PFSK-1 (cell line): ENCODE measurements around the gene LIME1.
A peak's percentile ranks its signal among the peaks of the same experiment; 100 is the strongest.

ENCODE experiments used
- FOXP2 ChIP-seq: optimal IDR thresholded peaks from 2 replicates; pipeline ENCODE3; 2011; ENCODE audit warnings: borderline replicate concordance, control low read depth, inconsistent platforms; ENCODE audit not compliant: insufficient read depth; ENCODE audit errors: extremely low read length, extremely low read depth
- POLR2AphosphoS5 ChIP-seq: IDR thresholded peaks from 2 replicates; pipeline ENCODE4 v1.6.1; 2012; ENCODE audit warnings: low read depth, mild to moderate bottlenecking, control low read depth, low read length, moderate library complexity
- SIN3A ChIP-seq: IDR thresholded peaks from 2 replicates; pipeline ENCODE4 v1.6.1; 2012; ENCODE audit warnings: mild to moderate bottlenecking, low read length, moderate library complexity, borderline replicate concordance; ENCODE audit not compliant: insufficient read depth
- TAF1 ChIP-seq: IDR thresholded peaks from 2 replicates; pipeline ENCODE4 v1.6.1; 2012; ENCODE audit warnings: low read length, control low read depth, borderline replicate concordance; ENCODE audit not compliant: insufficient read depth
- TF ChIP-seq, protein P1 (sequence below), 2 experiments: IDR thresholded peaks; 2 replicates each; pipeline versions ENCODE4 v1.6.1 to v1.8.0; 2011 to 2012; ENCODE audit warnings: low read depth in 2 of 2, low read length in 2 of 2, control low read depth in 1 of 2, inconsistent platforms in 1 of 2, mild to moderate bottlenecking in 1 of 2, moderate library complexity in 1 of 2; ENCODE audit not compliant: insufficient read depth in 1 of 2

Gene LIME1

DNA sequence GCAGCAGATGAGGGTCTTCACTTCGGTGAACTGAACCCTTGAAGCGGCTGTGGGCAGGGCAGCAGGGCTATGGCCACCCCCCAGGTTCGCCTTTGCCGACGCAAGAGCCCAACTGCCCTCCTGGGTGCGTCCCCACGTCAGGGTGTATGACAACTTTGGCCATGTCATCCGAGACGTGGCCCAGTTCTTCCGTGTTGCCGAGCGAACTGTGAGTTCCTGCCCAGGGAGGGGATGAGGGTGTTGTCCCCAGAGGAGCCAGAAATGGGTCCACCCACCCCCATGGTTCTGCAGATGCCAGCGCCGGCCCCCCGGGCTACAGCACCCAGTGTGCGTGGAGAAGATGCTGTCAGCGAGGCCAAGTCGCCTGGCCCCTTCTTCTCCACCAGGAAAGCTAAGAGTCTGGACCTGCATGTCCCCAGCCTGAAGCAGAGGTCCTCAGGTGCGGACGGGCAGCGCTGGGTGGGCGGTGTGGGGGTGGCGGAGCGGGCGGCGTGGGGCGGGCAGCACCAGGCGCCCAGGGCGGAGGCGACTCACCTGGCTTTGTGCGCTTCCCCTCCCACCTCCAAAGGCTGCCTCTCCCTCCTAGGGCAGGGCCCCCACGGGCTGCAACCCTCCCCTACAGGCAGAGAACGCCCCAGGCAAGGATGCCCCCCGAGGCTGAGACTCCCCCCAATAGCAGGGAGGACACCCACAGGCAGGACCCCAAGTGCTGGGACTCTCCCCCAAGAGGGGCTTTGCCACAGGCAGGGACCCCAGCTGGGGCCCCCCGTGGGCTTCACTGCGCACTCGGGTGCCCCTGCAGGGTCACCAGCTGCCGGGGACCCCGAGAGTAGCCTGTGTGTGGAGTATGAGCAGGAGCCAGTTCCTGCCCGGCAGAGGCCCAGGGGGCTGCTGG, 46.2 kb upstream of the LIME1 start:
- TF ChIP-seq POLR2AphosphoS5 (no peak), SIN3A (no peak), FOXP2 (no peak)

DNA sequence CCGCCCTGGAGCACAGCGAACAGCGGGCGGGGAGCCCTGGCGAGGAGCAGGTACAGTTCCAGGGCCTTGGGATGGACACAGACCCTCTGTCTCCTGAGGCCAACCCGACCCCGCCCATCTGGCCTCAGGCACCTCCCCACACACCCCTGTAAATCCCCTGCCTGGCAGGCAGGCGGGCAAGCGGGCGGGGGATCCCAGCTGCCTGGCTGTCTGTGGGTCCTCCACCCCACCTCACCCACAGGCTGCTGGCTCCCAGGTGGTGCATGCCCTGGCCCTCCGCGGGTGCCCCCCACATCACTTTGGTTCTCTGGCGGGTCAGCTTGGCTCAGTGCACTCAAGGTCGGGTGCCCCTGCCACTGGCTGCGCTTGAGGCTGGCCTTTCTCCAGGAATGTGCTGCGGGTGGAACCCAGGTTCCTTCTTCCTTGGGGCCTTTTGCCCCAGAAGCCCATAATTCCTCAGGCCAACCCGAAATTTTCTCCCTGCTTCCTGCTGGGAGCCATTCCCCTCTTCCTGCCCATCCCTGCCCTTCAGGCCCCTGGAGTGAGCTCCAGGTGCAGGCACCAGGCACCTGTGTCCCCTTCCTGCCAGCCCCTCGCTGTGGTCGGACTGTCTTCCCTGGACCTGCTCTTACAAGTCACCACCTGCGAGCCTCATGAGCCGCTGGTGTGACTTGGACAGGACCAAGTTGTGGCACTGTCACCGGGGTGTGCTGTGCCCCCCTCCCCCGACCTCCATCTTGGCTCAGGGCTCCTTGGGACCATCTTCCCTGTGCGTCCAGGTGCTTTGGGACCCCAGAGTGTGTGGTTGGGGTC, 45.4 kb upstream of the LIME1 start:
- TF ChIP-seq POLR2AphosphoS5 (no peak), SIN3A (no peak), FOXP2 (no peak), TAF1 (no peak)
- TF ChIP-seq, protein P1, sequence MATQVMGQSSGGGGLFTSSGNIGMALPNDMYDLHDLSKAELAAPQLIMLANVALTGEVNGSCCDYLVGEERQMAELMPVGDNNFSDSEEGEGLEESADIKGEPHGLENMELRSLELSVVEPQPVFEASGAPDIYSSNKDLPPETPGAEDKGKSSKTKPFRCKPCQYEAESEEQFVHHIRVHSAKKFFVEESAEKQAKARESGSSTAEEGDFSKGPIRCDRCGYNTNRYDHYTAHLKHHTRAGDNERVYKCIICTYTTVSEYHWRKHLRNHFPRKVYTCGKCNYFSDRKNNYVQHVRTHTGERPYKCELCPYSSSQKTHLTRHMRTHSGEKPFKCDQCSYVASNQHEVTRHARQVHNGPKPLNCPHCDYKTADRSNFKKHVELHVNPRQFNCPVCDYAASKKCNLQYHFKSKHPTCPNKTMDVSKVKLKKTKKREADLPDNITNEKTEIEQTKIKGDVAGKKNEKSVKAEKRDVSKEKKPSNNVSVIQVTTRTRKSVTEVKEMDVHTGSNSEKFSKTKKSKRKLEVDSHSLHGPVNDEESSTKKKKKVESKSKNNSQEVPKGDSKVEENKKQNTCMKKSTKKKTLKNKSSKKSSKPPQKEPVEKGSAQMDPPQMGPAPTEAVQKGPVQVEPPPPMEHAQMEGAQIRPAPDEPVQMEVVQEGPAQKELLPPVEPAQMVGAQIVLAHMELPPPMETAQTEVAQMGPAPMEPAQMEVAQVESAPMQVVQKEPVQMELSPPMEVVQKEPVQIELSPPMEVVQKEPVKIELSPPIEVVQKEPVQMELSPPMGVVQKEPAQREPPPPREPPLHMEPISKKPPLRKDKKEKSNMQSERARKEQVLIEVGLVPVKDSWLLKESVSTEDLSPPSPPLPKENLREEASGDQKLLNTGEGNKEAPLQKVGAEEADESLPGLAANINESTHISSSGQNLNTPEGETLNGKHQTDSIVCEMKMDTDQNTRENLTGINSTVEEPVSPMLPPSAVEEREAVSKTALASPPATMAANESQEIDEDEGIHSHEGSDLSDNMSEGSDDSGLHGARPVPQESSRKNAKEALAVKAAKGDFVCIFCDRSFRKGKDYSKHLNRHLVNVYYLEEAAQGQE (IDR thresholded peaks at IDR 0.05; ENCODE audit: insufficient read depth in 1 of 2, low read depth in 2 of 2, low read length in 2 of 2): no peak

DNA sequence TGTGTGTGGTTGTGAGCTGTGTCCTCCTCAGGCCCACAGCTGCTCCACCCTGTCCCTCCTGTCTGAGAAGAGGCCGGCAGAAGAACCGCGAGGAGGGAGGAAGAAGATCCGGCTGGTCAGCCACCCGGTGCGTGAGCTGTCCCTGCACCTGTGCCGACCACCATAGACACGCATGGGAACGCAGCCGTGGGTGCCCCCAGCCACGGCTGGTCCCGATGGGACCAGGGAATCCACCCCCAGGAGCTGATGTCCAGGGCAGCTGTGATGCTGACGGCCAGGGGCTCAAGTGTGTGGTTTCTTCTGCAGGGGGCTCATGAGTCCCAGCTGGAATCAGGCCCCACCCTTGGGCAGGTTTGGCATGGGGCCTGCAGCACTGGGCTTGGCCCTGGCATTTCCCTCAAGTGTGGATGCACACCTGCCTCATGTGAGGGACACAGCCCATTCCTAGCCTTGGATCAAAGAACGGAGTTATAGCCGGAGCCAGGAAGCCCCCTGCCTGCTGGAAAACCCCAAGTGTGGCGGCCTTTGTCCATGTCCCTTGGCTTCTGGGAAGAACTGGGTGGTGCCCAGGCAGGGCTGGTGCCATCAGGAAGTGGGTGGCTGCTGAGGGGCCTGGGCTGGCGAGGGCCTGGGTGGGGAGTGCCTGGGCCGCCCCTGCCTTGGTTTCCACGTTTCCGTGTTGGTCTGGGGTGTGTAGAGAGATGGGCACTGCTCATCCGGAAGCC, 44.6 kb upstream of the LIME1 start:
- TF ChIP-seq SIN3A (no peak), FOXP2 (no peak)
- TF ChIP-seq, protein P1 (IDR thresholded peaks at IDR 0.05; ENCODE audit: insufficient read depth in 1 of 2, low read depth in 2 of 2, low read length in 2 of 2): no peak

DNA sequence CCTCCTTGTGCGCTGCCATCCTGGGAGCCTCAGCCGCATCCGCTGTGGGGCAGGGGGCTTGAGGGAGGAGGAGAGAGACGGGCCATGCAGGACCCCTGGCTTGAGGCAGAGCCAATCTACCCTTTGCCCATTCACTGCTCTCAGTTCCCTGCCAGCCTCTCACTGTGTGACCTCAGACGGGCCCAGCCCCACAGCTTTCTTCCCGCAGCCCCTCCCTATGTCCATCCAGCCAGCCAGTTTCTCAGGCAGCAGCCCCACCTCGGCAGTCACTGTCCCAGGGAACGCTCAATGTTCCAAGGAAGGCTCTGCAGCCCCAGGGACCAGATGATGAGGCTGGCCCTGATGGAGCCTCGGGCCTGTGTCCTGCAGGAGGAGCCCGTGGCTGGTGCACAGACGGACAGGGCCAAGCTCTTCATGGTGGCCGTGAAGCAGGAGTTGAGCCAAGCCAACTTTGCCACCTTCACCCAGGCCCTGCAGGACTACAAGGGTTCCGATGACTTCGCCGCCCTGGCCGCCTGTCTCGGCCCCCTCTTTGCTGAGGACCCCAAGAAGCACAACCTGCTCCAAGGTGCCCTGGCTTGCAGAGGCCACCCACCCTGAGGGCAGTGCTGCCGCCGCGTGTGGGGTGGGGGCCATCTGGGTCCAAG, 43.9 kb upstream of the LIME1 start:
- TF ChIP-seq POLR2AphosphoS5: peak; percentile 35; the same call in 1 of the 2 replicates
- no peak for TF ChIP-seq SIN3A
- TF ChIP-seq, protein P1 (IDR thresholded peaks at IDR 0.05; ENCODE audit: insufficient read depth in 1 of 2, low read depth in 2 of 2, low read length in 2 of 2): no peak

DNA sequence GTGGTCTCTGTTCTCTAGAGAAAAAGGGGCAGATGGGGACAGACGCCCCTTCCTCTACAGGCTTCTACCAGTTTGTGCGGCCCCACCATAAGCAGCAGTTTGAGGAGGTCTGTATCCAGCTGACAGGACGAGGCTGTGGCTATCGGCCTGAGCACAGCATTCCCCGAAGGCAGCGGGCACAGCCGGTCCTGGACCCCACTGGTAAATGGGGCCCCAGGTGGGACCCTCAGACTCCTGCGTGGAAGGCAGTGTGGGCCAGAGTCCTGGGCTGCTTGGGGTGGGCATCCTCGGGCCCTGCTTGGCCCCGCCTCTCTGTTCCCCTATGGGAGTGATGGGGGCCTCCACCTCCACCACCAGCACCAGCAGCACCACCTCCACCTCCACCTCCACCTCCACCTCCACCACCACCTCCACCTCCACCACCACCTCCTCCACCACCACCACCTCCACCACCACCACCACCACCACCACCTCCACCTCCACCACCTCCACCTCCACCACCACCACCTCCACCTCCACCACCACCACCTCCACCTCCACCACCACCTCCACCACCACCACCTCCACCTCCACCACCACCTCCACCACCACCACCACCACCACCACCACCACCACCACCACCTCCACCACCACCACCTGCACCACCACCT, 43.3 kb upstream of the LIME1 start:
- TF ChIP-seq FOXP2 (no peak), POLR2AphosphoS5 (no peak), SIN3A (no peak), TAF1 (no peak)
- TF ChIP-seq, protein P1 (IDR thresholded peaks at IDR 0.05; ENCODE audit: insufficient read depth in 1 of 2, low read depth in 2 of 2, low read length in 2 of 2): no peak
